Measurements from ENCODE around the gene CCDC141.

- TF ChIP-seq POLR2A (IDR thresholded peaks at IDR 0.05; ENCODE audit: low read depth, low read length) (no peak), CTCF (IDR thresholded peaks at IDR 0.05; ENCODE audit: extremely low read depth in 1 of 2, insufficient read depth in 1 of 2, low read depth in 1 of 2, low read length in 2 of 2) (no peak), EZH2 (IDR thresholded peaks at IDR 0.05; ENCODE audit: borderline replicate concordance, low read depth, low read length, severe bottlenecking) (no peak), POLR2AphosphoS5 (IDR thresholded peaks at IDR 0.05; ENCODE audit: insufficient read depth, low read depth, low read length) (no peak), MAX (IDR thresholded peaks at IDR 0.05; ENCODE audit: insufficient read depth, insufficient read length) (no peak), FOS (IDR thresholded peaks at IDR 0.05; ENCODE audit: borderline replicate concordance, insufficient read depth, low read length) (no peak), JUN (IDR thresholded peaks at IDR 0.05; ENCODE audit: borderline replicate concordance, insufficient read depth, insufficient read length, low read depth) (no peak), MYC (IDR thresholded peaks at IDR 0.05; ENCODE audit: low read depth, low read length) (no peak)
Measured at GRCh38 chr2:179031731-179032408, 18.1 kb downstream of the CCDC141 start.

Data from endothelial cell of umbilical vein (primary cell).